ENCODE results near the gene MAML1. TPM values are rescaled to one million over a fixed set of nuclear protein-coding genes. Genes with fewer than 3 reads are reported as not detected.

The MAML1 gene
- total RNA-seq, 1 experiment from 2014 or later: 34.0 TPM

GRCh38 chr5:179802207-179802883, 69.7 kb downstream of the MAML1 start:
- peaks cover 27% of the 10 kb centered on the region for H3F3A ChIP-seq (ENCODE audit: insufficient read depth, low read depth)
- TF ChIP-seq EZH2 (IDR thresholded peaks at IDR 0.05; ENCODE audit: low read depth) (no peak), CTCF (conservative IDR thresholded peaks at IDR 0.05) (no peak)
- intact Hi-C loops (cut with micrococcal nuclease; ENCODE audit: unreplicated experiment): loop anchor here (2.0 to 10.0 kb wide), 2 partner anchors 16 to 102 kb away; partner anchors contain the start of gene TBC1D9B
- no peaks in the 10 kb centered on the region; the same call in none of the 2 replicates for H3K36me3 ChIP-seq (ENCODE audit: low read depth)
- no peaks in the 10 kb centered on the region for H3K9me2 ChIP-seq (ENCODE audit: insufficient read depth)
- peaks cover 42% of the 10 kb centered on the region for H4K20me1 ChIP-seq (ENCODE audit: insufficient read depth)
- no TSS peak for BruUV-seq (replicated peaks)
- POLR2A ChIA-PET (ENCODE audit: unreplicated experiment): no interaction called here
- H3K4me3 ChIP-seq: no peak overlapping the region
- peaks cover 44% of the 10 kb centered on the region for H3K79me2 ChIP-seq (ENCODE audit: low read depth)
- H2AFZ ChIP-seq: no peak overlapping the region
- H3K4me2 ChIP-seq: peak overlapping the region; percentile 97
- H3K4me1 ChIP-seq (replicated peaks; ENCODE audit: insufficient read depth): peaks cover 27% of the 10 kb centered on the region
- no peaks in the 10 kb centered on the region for H3K9me3 ChIP-seq (ENCODE audit: insufficient read depth, low read depth)
- DNase-seq: no peak
- no peaks in the 10 kb centered on the region for H3K27me3 ChIP-seq (ENCODE audit: insufficient read depth, low read depth)
- CTCF ChIA-PET: no interaction called here
- no peak overlapping the region for H3K27ac ChIP-seq

- intact Hi-C loops (cut with micrococcal nuclease; ENCODE audit: unreplicated experiment): loop anchor here (2.0 to 10.0 kb wide), 2 partner anchors 16 to 102 kb away; partner anchors contain the start of gene TBC1D9B
- H3K27ac ChIP-seq: no peak overlapping the region
- peak overlapping the region; percentile 97 for H3K4me2 ChIP-seq
- H4K20me1 ChIP-seq (ENCODE audit: insufficient read depth): peaks cover 42% of the 10 kb centered on the region
- peak; percentile 56 to 58 for DNase-seq
- no peaks in the 10 kb centered on the region; the same call in none of the 2 replicates for H3K36me3 ChIP-seq (ENCODE audit: low read depth)
- H3K4me1 ChIP-seq (replicated peaks; ENCODE audit: insufficient read depth): peaks cover 35% of the 10 kb centered on the region
- ChIA-PET POLR2A (ENCODE audit: unreplicated experiment) (interaction anchor here (0.7 kb wide), 1 partner anchor 25 kb away, joined by 3 read pairs; no protein-coding TSS in a partner anchor), CTCF (no interaction called here)
- no peaks in the 10 kb centered on the region for H3K9me3 ChIP-seq (ENCODE audit: insufficient read depth, low read depth)
- no peak overlapping the region for H2AFZ ChIP-seq
- H3F3A ChIP-seq (ENCODE audit: insufficient read depth, low read depth): peaks cover 27% of the 10 kb centered on the region
- no peaks in the 10 kb centered on the region for H3K9me2 ChIP-seq (ENCODE audit: insufficient read depth)
- H3K27me3 ChIP-seq (ENCODE audit: insufficient read depth, low read depth): no peaks in the 10 kb centered on the region
- H3K79me2 ChIP-seq (ENCODE audit: low read depth): peaks cover 50% of the 10 kb centered on the region
- no peak for TF ChIP-seq CTCF (conservative IDR thresholded peaks at IDR 0.05)
- no peak for TF ChIP-seq EZH2 (IDR thresholded peaks at IDR 0.05; ENCODE audit: low read depth)
- no peak overlapping the region; the same call in 1 of the 2 replicates for H3K4me3 ChIP-seq
- no TSS peak for BruUV-seq (replicated peaks)
Measured at GRCh38 chr5:179802950-179803562, 70.4 kb downstream of the MAML1 start.

GRCh38 chr5:179803651-179804554, 71.3 kb downstream of the MAML1 start:
- ChIA-PET CTCF (no interaction called here), POLR2A (ENCODE audit: unreplicated experiment) (interaction anchor here (0.7 kb wide), 2 partner anchors 14 to 24 kb away, joined by 3 read pairs; no protein-coding TSS in a partner anchor)
- TF ChIP-seq CTCF (conservative IDR thresholded peaks at IDR 0.05) (no peak), EZH2 (IDR thresholded peaks at IDR 0.05; ENCODE audit: low read depth) (no peak)
- Histone ChIP-seq H3K4me2 (peak overlapping the region; percentile 97), H3K9me3 (ENCODE audit: insufficient read depth, low read depth) (no peaks in the 10 kb centered on the region), H4K20me1 (ENCODE audit: insufficient read depth) (peaks cover 42% of the 10 kb centered on the region), H3K36me3 (ENCODE audit: low read depth) (no peaks in the 10 kb centered on the region; the same call in none of the 2 replicates), H3K4me3 (peak overlapping the region; percentile 98; the same call in 1 of the 2 replicates), H3K27ac (no peak overlapping the region), H3K27me3 (ENCODE audit: insufficient read depth, low read depth) (no peaks in the 10 kb centered on the region), H2AFZ (no peak overlapping the region), H3K79me2 (ENCODE audit: low read depth) (peaks cover 54% of the 10 kb centered on the region), H3F3A (ENCODE audit: insufficient read depth, low read depth) (peaks cover 32% of the 10 kb centered on the region), H3K4me1 (replicated peaks; ENCODE audit: insufficient read depth) (peaks cover 40% of the 10 kb centered on the region), H3K9me2 (ENCODE audit: insufficient read depth) (no peaks in the 10 kb centered on the region)
- intact Hi-C loops (cut with micrococcal nuclease; ENCODE audit: unreplicated experiment): loop anchor here (2.0 to 10.0 kb wide), 2 partner anchors 15 to 101 kb away; partner anchors contain the start of gene TBC1D9B
- BruUV-seq (replicated peaks): no TSS peak
- peak in 1 of 2 experiments; percentile 26 for DNase-seq

Data from PC-9 (cell line).